Astrocyte (in vitro differentiated cells and primary cell): ENCODE results near the gene CMTM7. TPM values are rescaled to one million over a fixed set of nuclear protein-coding genes. Genes with fewer than 3 reads are reported as not detected.

Source experiments
- DNase-seq: peaks from one replicate; pipeline ENCODE4 v3.0.0-alpha.2; 2010; ENCODE audit warnings: low read depth
- FAIRE-seq: peaks from 2 replicates; lab custom pipeline; 2011; peaks lifted over from hg19 to GRCh38; lab: Jason Lieb, UNC
- H2AFZ ChIP-seq: 2 replicates; pipeline ENCODE4 v1.6.0; 2012; ENCODE audit warnings: low read depth, low read length, inconsistent platforms
- H3K27ac ChIP-seq: 2 replicates; pipeline ENCODE4 v1.5.1; 2011; ENCODE audit warnings: low read depth, low read length, inconsistent platforms
- H3K27me3 ChIP-seq: 2 replicates; pipeline ENCODE4 v1.6.0; 2011; ENCODE audit warnings: low read length, inconsistent platforms; ENCODE audit not compliant: insufficient read depth
- H3K36me3 ChIP-seq: 2 replicates; pipeline ENCODE4 v1.5.1; 2011; ENCODE audit warnings: low read length, inconsistent platforms; ENCODE audit not compliant: insufficient read depth
- H3K4me1 ChIP-seq: 2 replicates; pipeline ENCODE4 v1.5.1; 2011; ENCODE audit warnings: low read length, inconsistent platforms; ENCODE audit not compliant: insufficient read depth
- H3K4me2 ChIP-seq: 2 replicates; pipeline ENCODE4 v1.6.0; 2012; ENCODE audit warnings: low read length, inconsistent platforms
- H3K4me3 ChIP-seq: 2 replicates; pipeline ENCODE4 v1.5.1; 2011; ENCODE audit warnings: low read depth, mild to moderate bottlenecking, low read length, inconsistent platforms; ENCODE audit not compliant: insufficient read depth
- H3K79me2 ChIP-seq: 2 replicates; pipeline ENCODE4 v1.6.0; 2012; ENCODE audit warnings: mild to moderate bottlenecking, low read length, inconsistent platforms; ENCODE audit not compliant: insufficient read depth
- H3K9ac ChIP-seq: 2 replicates; pipeline ENCODE4 v1.6.0; 2012; ENCODE audit warnings: mild to moderate bottlenecking, low read length, inconsistent platforms
- H3K9me3 ChIP-seq: 2 replicates; pipeline ENCODE4 v1.5.1; 2012; ENCODE audit warnings: low read depth, mild to moderate bottlenecking, low read length, inconsistent platforms; ENCODE audit not compliant: insufficient read depth
- H4K20me1 ChIP-seq: 2 replicates; pipeline ENCODE4 v1.6.0; 2012; ENCODE audit warnings: low read length, inconsistent platforms; ENCODE audit not compliant: insufficient read depth
- H3K27ac Mint-ChIP-seq: one replicate; pipeline ENCODE4 v1.8.0; 2021; ENCODE audit warnings: mild to moderate bottlenecking, mixed read lengths; ENCODE audit not compliant: unreplicated experiment
- H3K27me3 Mint-ChIP-seq: one replicate; pipeline ENCODE4 v1.8.0; 2021; ENCODE audit warnings: low read depth, mixed read lengths; ENCODE audit not compliant: unreplicated experiment
- H3K36me3 Mint-ChIP-seq: one replicate; pipeline ENCODE4 v1.8.0; 2021; ENCODE audit warnings: low read depth, mixed read lengths; ENCODE audit not compliant: unreplicated experiment
- H3K4me1 Mint-ChIP-seq: one replicate; pipeline ENCODE4 v1.8.0; 2021; ENCODE audit warnings: low read depth, mixed read lengths; ENCODE audit not compliant: unreplicated experiment
- H3K4me3 Mint-ChIP-seq: one replicate; pipeline ENCODE4 v1.8.0; 2021; ENCODE audit warnings: mild to moderate bottlenecking, moderate library complexity, mixed read lengths; ENCODE audit not compliant: unreplicated experiment
- H3K9me3 Mint-ChIP-seq: one replicate; pipeline ENCODE4 v1.8.0; 2021; ENCODE audit warnings: mild to moderate bottlenecking, mixed read lengths; ENCODE audit not compliant: unreplicated experiment
- CTCF ChIP-seq: IDR thresholded peaks from 2 replicates; pipeline ENCODE4 v1.5.1; 2011; ENCODE audit warnings: low read depth, mild to moderate bottlenecking, inconsistent platforms, low read length, moderate library complexity; ENCODE audit not compliant: insufficient read depth
- EZH2 ChIP-seq: IDR thresholded peaks from 2 replicates; pipeline ENCODE4 v1.6.1; 2012; ENCODE audit warnings: mild to moderate bottlenecking, low read length, inconsistent platforms; ENCODE audit not compliant: insufficient read depth
- total RNA-seq: library from RNA; stranded (reverse); gene quantifications from 2 replicates; pipeline ENCODE4 v1.2.1, GENCODE V29; 2021

The CMTM7 gene
- total RNA-seq, 1 donor from 2014 or later: 23.9 TPM

- Histone ChIP-seq H3K27me3 (no peaks in the 10 kb centered on the region), H4K20me1 (no peaks in the 10 kb centered on the region), H3K9ac (no peak overlapping the region), H2AFZ (no peak overlapping the region), H3K79me2 (no peaks in the 10 kb centered on the region), H3K9me3 (no peaks in the 10 kb centered on the region), H3K4me3 (no peak overlapping the region), H3K27ac (no peak overlapping the region), H3K4me1 (no peaks in the 10 kb centered on the region), H3K4me2 (no peak overlapping the region), H3K36me3 (no peaks in the 10 kb centered on the region)
- FAIRE-seq (no peak), DNase-seq (no peak)
- no peak for TF ChIP-seq CTCF
- TF ChIP-seq EZH2: no peak
- no peaks in the 10 kb centered on the region for H3K9me3 Mint-ChIP-seq
- no peaks in the 10 kb centered on the region for H3K27me3 Mint-ChIP-seq
- peaks cover 8% of the 10 kb centered on the region for H3K4me1 Mint-ChIP-seq
- no peak overlapping the region for H3K27ac Mint-ChIP-seq
- no peak overlapping the region for H3K4me3 Mint-ChIP-seq
- no peaks in the 10 kb centered on the region for H3K36me3 Mint-ChIP-seq
Measured at GRCh38 chr3:32349184-32349583, 42.5 kb upstream of the CMTM7 start.

- no peak overlapping the region for H3K27ac ChIP-seq
- no peak overlapping the region for H3K4me3 ChIP-seq
- no peaks in the 10 kb centered on the region for H3K27me3 ChIP-seq
- no peaks in the 10 kb centered on the region for H3K9me3 ChIP-seq
- Mint-ChIP-seq H3K4me3 (no peak overlapping the region), H3K9me3 (no peaks in the 10 kb centered on the region), H3K36me3 (no peaks in the 10 kb centered on the region), H3K4me1 (peaks cover 11% of the 10 kb centered on the region), H3K27me3 (no peaks in the 10 kb centered on the region), H3K27ac (no peak overlapping the region)
- TF ChIP-seq CTCF: no peak
- H4K20me1 ChIP-seq: no peaks in the 10 kb centered on the region
- DNase-seq: no peak
- H3K9ac ChIP-seq: no peak overlapping the region
- no peak overlapping the region for H2AFZ ChIP-seq
- FAIRE-seq: no peak
- no peaks in the 10 kb centered on the region for H3K4me1 ChIP-seq
- no peaks in the 10 kb centered on the region for H3K36me3 ChIP-seq
- no peak overlapping the region for H3K4me2 ChIP-seq
- no peaks in the 10 kb centered on the region for H3K79me2 ChIP-seq
Measured at GRCh38 chr3:32352563-32352962, 39.1 kb upstream of the CMTM7 start.

GRCh38 chr3:32353351-32353750, 38.3 kb upstream of the CMTM7 start:
- FAIRE-seq (no peak), DNase-seq (no peak)
- Histone ChIP-seq H3K27me3 (no peaks in the 10 kb centered on the region), H4K20me1 (no peaks in the 10 kb centered on the region), H3K4me2 (no peak overlapping the region), H3K4me3 (no peak overlapping the region), H3K9me3 (no peaks in the 10 kb centered on the region), H2AFZ (no peak overlapping the region), H3K9ac (no peak overlapping the region), H3K27ac (no peak overlapping the region), H3K79me2 (no peaks in the 10 kb centered on the region), H3K4me1 (no peaks in the 10 kb centered on the region), H3K36me3 (no peaks in the 10 kb centered on the region)
- Mint-ChIP-seq H3K27ac (no peak overlapping the region), H3K27me3 (no peaks in the 10 kb centered on the region), H3K4me1 (peaks cover 7% of the 10 kb centered on the region), H3K9me3 (no peaks in the 10 kb centered on the region), H3K36me3 (no peaks in the 10 kb centered on the region), H3K4me3 (no peak overlapping the region)
- TF ChIP-seq EZH2: no peak
- TF ChIP-seq CTCF: no peak
